GDM1 (cell line): ENCODE results near the gene CDK13.
"Not testable (repeated sequence)": the region's sequence is repeated elsewhere in the genome, so short reads cannot be mapped to it uniquely, and the experiment has no call there.

ENCODE experiments used
- DNase-seq: peaks from one replicate; lab custom pipeline; 2025; lab: John Stamatoyannopoulos, UW

CDK13 gene

GRCh38 chr7:40097728-40098127 is 147.7 kb downstream of the CDK13 start:
- DNase-seq = no peak

DNA sequence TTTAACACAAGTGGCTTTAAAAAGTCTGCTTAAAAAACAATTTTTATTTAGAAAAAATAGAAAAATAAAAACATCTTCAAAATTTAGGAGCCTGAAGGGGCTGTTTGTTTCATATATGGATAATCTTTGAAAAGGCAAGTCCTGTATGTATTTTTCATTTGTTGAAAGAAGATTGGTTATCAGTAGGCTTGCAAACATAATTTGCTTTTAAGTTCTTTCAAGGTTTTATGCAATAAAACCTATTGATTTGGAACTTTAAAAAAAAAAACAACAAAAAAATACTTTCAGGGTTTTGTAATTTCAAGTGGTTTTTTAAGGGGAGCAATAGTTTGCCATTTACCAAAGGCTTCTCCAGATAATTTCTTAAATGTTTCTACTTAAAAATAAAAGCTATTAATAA is 148.8 kb downstream of the CDK13 start:
- DNase-seq = no peak

DNA sequence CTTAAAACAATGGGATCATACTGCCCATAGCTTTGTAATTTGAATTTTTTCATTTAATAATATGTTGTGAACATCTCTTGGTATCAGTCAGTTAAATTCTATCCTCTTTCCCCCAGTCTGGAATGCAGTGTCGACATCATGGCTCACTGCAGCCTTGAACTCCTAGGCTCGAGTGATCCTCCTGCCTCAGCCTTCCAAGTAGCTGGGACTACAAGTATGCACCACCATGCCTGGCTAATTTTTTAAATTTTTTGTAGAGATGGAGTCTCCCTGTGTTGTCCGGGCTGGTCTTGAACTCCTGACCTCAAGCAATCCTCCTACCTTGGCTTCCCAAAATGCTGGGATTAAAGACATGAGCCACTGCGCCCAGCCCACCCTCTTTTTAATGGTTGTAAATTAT is 149.8 kb downstream of the CDK13 start:
- DNase-seq = no peak

- DNase-seq = no peak
These were observed 151.1 kb downstream of the CDK13 start for GRCh38 chr7:40101201-40101600.

DNA sequence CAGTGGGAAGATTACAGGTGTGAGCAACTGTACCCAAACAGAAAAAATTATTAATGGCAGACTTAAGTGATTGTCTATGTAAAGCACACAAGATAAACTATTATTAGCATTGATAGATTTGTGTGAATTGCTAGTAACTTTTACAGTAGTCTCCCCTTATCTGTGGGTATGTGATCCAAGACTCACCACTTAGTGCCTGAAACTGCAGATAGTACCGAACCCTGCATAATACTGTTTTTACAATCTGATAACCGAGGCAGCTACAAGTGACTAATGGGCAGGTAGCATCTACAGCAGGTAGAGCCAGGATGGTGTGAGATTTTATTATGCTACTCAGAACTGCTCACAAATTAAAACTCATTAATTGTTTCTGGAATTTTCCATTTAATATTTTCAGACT is 152.8 kb downstream of the CDK13 start:
- no peak for DNase-seq

GRCh38 chr7:40105879-40106473 is 155.9 kb downstream of the CDK13 start:
- no peak for DNase-seq

GRCh38 chr7:40115936-40116335 is 165.9 kb downstream of the CDK13 start:
- no peak for DNase-seq

DNA sequence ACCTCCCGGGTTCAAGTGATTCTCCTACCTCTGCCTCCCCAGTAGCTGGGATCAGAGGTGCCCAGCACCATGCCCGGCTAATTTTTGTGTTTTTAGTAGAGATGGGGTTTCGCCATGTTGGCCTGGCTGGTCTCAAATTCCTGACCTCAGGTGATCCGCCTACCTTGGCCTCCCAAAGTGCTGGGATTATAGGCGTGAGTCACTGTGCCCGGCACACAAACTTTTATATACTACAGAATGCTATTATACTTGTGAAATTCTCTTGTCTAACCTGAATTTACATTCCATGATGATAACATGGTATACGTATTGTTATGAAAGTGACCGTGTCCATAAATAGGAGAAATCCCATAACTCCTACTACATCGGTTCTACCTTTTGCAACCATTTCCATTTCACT is 167.1 kb downstream of the CDK13 start:
- not testable (repeated sequence) for DNase-seq

DNA sequence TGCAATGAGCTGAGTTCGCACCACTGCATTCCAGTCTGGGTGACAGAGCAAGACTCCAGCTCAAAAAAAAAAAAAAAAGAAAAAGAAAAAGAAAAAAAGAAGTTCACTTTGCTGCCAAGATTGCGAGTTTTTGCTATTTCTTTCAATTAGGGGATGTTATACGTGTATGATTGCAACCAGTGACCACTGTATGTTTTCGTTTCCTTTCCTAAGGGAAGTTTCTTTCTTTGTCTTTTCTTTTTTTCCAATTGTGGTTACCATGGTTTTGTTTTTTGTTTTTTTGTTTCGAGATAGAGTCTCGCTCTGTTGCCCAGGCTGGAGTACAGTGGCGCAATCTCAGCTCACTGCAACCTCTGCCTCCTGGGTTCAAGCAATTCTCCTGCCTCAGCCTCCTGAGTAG is 168.1 kb downstream of the CDK13 start:
- not testable (repeated sequence) for DNase-seq

DNA sequence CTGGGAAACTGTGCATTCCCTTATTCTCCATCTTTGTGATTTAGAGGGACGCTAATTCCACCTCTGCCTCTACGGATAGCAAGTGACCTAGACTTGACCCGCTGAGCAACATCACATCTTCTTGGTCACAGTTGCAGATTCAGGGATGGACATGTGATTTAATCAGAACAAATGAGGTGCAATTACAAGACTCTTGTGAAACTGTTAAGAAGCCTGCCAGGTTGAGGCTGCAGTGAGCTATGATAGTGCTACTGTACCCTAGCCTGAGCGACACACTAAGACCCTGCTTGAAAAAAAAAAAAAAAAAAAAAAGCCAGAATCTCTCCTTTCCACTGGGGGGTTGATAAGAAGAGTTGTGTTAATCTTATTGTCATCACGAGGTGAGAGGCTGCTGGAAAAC is 170.0 kb downstream of the CDK13 start:
- no peak for DNase-seq

DNA sequence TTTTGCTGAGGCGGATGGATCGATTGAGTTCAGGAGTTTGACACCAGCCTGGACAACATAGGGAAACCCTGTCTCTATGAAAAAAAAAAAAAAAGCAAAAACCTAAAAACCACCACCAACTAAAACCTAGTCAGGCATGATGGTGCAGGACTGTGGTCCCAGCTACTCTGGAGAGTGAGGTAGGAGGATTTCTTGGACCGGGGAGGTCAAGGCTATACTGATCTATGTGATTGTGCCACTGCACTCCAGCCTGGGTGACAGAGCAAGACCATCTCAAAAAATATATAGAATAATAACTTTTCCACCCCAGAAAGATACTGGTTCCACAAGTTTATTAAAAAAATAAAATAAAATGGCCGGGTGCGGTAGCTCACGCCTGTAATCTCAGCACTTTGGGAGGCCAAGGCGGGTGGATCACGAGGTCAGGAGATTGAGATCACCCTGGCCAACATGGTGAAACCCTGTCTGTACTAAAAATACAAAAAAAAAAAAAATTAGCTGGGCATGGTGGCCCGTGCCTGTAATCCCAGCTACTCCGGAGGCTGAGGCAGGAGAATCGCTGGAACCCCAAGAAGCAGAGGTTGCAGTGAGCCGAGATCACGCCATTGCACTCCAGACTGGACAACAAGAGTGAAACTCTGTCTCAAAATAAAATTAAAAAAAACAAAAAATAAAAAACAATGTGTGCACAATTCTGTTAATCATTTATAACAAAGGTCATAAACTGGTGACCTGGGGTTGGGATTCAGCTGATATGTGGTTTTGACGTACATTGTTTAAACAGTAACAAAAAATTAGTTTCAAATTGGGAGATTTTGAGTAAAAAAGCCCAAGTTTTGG is 172.3 kb downstream of the CDK13 start:
- not testable (repeated sequence) for DNase-seq

- no peak for DNase-seq
These were observed 172.8 kb downstream of the CDK13 start for GRCh38 chr7:40122940-40123254.

DNA sequence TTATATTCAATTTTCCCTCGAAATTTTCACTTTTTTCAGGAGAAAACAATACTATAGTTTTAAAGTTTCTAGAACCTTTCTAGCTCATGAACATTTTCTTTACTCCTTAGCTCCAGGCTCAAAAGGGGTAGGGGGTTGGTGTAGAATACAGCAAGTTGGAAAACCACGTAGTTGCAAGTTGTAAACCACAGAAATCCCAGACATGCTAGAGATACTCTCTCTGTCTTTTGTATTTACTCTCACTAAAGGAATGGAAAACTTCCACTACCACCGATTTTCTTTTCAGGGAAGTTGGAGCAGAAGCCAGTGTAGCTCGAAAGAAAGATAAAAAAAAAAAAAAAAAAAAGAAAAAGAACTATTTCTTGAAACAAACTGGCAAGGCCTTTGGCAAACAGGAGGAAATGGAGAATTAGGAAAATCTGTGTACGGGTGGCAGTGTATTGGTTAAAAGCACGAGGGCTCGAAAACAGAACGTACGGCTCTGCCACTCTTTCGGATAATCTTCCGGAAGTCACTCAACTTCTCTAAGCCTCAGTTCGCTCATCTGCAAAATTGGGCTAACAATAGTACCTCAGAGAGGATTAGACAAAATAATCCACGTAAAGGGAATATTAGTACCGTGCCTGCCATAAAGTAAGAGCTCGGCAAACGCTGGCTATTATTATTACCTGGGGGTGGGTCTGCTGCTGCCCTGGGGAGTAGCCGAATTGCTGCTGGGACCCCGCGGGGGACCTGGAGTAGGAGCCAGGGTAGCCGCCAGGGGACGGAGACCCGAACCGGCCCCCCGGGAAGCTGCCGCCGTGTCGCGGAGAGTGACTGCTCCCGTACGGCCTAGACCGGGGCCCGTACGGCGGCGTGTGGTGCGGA is 183.7 kb downstream of the CDK13 start:
- DNase-seq = no peak

DNA sequence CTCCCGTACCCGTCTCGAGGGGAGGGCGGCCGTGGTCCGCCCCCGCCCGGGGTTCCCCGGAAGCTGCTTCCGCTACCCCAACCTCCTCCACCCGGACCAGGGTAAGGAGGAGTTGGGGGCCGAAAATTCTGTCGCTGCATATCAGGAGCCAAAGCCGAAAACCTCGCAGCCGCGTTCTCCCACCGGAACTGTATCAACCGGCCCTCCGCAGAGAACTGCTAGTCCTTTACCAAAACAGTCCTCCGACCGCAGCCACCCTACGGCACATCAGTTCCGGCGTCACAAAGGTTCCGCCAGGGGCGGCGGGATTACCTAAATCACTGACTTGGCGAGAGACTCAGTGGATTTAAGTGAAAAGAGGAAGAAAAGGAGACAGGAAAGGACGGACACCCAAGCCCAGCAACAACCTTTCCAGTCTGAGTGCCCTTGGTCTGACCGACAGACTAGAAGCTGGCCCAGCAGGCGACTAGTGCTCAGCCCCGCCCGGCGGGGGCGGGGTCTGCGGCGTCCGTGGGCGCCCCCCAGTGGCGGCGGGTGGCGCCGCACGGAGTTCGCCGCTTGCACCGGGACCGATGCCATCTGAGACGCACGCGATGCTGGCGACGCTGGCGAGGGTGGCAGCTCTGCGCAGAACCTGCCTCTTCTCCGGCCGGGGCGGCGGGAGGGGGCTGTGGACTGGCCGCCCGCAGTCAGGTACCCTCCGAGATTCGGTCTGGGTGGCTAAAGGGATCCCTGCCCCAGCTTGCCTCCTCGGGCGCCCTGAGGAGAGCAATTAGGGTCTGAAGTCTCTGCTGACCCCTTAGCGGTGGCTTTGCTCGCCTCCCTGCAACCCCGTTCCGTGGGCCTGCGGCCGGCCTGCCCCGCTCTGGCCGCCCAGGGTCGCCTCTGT is 184.6 kb downstream of the CDK13 start, which contains the start of the genes MPLKIP and SUGCT:
Gene MPLKIP, minus strand, starts transcription at position 195 of the 889 bp plus-strand sequence. Its CDS starts 55 bp downstream, at position 140.
Gene SUGCT, plus strand, starts transcription at position 578 of the 889 bp plus-strand sequence.
- DNase-seq = peak; percentile 84

- no peak for DNase-seq
These were observed 185.2 kb downstream of the CDK13 start for GRCh38 chr7:40135317-40135610.

DNA sequence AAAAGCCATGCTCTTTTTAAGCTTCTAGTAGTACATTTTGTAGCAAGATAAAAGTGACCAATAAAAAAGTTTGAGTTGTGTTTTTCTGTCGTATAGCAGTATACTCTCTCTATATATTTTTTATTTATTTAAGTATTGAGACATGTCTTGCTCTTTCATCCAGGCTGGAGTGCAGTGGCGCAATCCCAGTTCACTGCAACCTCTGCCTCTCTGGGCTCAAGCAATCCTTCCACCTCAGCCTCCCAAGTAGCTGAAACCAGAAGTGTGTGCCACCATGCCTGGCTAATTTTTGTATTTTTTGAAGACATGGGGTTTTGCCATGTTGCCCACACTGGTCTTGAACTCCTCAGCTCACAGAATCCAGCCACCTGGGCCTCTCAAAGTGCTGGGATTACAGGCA is 187.5 kb downstream of the CDK13 start:
- DNase-seq = no peak

DNA sequence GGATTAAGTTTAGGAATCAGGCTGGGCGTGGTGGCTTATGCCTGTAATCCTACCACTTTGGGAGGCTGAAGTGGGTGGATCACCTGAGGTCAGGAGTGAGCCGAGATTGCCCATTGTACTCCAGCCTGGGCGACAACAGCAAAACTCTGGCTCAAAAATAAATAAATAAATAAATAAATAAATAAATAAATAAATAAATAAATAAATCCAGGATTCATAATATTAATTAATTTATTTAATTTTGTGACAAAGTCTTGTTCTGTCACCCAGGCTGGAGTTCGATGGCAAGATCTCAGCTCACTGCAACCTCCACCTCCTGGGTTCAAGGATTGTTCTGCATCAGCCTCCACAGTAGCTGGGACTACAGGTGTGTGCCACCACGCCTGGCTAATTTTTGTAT is 188.9 kb downstream of the CDK13 start:
- no peak for DNase-seq

DNA sequence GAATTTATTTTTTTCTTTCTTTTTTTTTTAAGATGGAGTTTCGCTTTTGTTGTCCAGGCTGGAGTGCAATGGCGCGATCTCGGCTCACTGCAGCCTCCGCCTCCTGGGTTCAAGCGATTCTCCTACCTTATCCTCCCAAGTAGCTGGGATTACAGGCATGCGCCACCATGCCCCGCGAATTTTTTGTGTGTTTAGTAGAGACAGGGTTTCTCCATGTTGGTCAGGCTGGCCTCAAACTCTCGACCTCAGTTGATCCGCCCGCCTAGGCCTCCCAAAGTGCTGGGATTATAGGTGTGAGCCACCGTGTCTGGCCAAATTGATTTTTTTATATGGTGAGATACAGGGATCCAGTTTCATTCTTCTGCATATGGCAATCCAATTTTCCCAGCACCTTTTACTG is 189.8 kb downstream of the CDK13 start:
- DNase-seq = not testable (repeated sequence)

DNA sequence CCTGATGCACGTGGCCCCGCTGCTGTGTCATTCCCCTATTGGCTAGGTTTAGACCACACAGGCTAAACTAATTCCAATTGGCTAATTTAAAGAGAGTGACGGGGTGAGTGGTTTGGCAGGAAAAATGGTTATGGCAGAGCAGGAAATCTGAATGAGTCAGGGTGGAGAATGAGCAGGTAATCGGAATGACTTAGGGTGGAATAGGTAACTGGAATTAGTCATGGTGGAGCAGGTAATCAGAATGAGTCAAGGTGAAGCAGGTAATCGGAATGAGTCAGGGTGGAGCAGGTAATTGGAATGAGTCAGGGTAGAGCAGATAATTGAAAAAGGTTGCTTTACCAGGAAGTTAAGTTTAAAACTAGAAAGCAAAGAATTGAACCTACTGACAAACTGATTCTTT is 191.9 kb downstream of the CDK13 start:
- DNase-seq = not testable (repeated sequence)

GRCh38 chr7:40145596-40146130 is 195.6 kb downstream of the CDK13 start:
- not testable (repeated sequence) for DNase-seq
